Motor neuron (in vitro differentiated cells): Measurements from ENCODE around the gene GTF3C2. TPM values are rescaled to one million over a fixed set of nuclear protein-coding genes. Genes with fewer than 3 reads are reported as not detected.
A peak's percentile ranks its signal among the peaks of the same experiment; 100 is the strongest.
"Not testable (repeated sequence)": the region's sequence is repeated elsewhere in the genome, so short reads cannot be mapped to it uniquely, and the experiment has no call there.

Experiments used
- ATAC-seq, 8 experiments: fragments of 200-7000 bp; cut with Tn5 transposase; replicated peaks in 6 of 8; 2 replicates each; pipeline ENCODE4 v1.8.0; 2021; ENCODE audit warnings: mild to moderate bottlenecking in 8 of 8, moderate library complexity in 8 of 8
- H3K27ac ChIP-seq, 2 donors: fragments of 250-450 bp; sonication (Bioruptor Pico); 2 replicates each; pipeline ENCODE4 v1.9.0; 2021; ENCODE audit warnings: antibody characterized with exemption in 2 of 2, mild to moderate bottlenecking in 2 of 2, moderate library complexity in 1 of 2
- H3K4me1 ChIP-seq, 2 donors: fragments of 250-450 bp; sonication (Bioruptor Pico); replicated peaks in 1 of 2; 2 replicates each; pipeline ENCODE4 v1.6.1; 2021; ENCODE audit warnings: antibody characterized with exemption in 2 of 2, mild to moderate bottlenecking in 2 of 2, moderate library complexity in 1 of 2
- H3K4me3 ChIP-seq, 5 donors: fragments of 250-450 bp; sonication (Bioruptor Pico); 2 replicates each; pipeline ENCODE4 v1.9.0; 2021; ENCODE audit warnings: antibody characterized with exemption in 5 of 5, mild to moderate bottlenecking in 5 of 5, moderate library complexity in 4 of 5
- WGBS, 10 experiments: fragments of 450-650 bp; shearing (Covaris generic); methylation state at CpG; one replicate each; pipeline ENCODE4 v1.0.0; 2022; 5-methylcytosine and 5-hydroxymethylcytosine counted together
- in situ Hi-C, 9 experiments: fragments of 400-800 bp; cut with MboI; loops; one replicate each; pipeline ENCODE4 v1.15.0; 2021; ENCODE audit warnings: low sequenced_read_pairs in 9 of 9, low pct_unique_long_range_greater_than_20kb in 2 of 9; ENCODE audit not compliant: unreplicated experiment in 9 of 9
- total RNA-seq, 8 experiments: library from RNA; unstranded; fragments of 300-600 nt; gene quantifications; 2 replicates each; pipeline versions ENCODE4 v1.2.3 to v1.2.4, GENCODE V29; 2022

GTF3C2 gene
- total RNA-seq, 8 experiments from 2014 or later, result 19.6 to 80.8 (median 33.0) TPM

- in situ Hi-C loops, result no loop called here
- Histone ChIP-seq H3K4me3 (no peak overlapping the region), H3K27ac (no peak overlapping the region), H3K4me1 (peaks cover 13 to 14% of the 10 kb centered on the region in 2 donors)
- no peak for ATAC-seq
- 87 to 100% (median 99%) methylated on average over 2 to 5 of the region's 5 CpGs; no CpG with 5 or more reads in 4 of the 10 experiments for WGBS, 10 experiments
Observed at GRCh38 chr2:27324720-27325119, 31.8 kb downstream of the GTF3C2 start.

- H3K4me1 ChIP-seq, result peaks cover 13 to 14% of the 10 kb centered on the region in 2 donors
- H3K27ac ChIP-seq, result peak overlapping the region; percentile 98 to 99
- in situ Hi-C loops, result no loop called here
- WGBS, 10 experiments, result 0 to 50% (median 13%) methylated on average over 1 to 4 of the region's 5 CpGs; no CpG with 5 or more reads in 2 of the 10 experiments
- H3K4me3 ChIP-seq, result peak overlapping the region; percentile 49 to 96 (median 62)
- peak in 2 of 8 experiments; percentile 2 to 6 for ATAC-seq
Observed at GRCh38 chr2:27323596-27324285, 32.8 kb downstream of the GTF3C2 start.

GRCh38 chr2:27322766-27323595, 33.6 kb downstream of the GTF3C2 start, which contains the start of gene MPV17:
Gene MPV17, minus strand, starts transcription at chr2:27323097. Its CDS starts 580 bp downstream, at chr2:27322517.
- peaks cover 13 to 14% of the 10 kb centered on the region in 2 donors for H3K4me1 ChIP-seq
- in situ Hi-C loops, result no loop called here
- 0 to 5% (median 1%) methylated on average over 3 to 24 of the region's 39 CpGs; no CpG with 5 or more reads in 3 of the 10 experiments for WGBS, 10 experiments
- peak within 1 kb of the TSS; percentile 49 to 96 (median 62) for H3K4me3 ChIP-seq
- H3K27ac ChIP-seq, result peak within 1 kb of the TSS; percentile 98 to 99
- ATAC-seq, result peak; percentile 74 to 95 (median 83)

GRCh38 chr2:27322301-27322765, 34.2 kb downstream of the GTF3C2 start:
- Histone ChIP-seq H3K27ac (peak overlapping the region; percentile 98 to 99), H3K4me1 (peaks cover 13 to 14% of the 10 kb centered on the region in 2 donors), H3K4me3 (peak overlapping the region; percentile 49 to 96 (median 62))
- in situ Hi-C loops, result no loop called here
- peak; percentile 0 to 9 (median 4) for ATAC-seq
- WGBS, 10 experiments, result 0 to 33% (median 0%) methylated on average over 1 to 2 of the region's 10 CpGs; no CpG with 5 or more reads in 7 of the 10 experiments

- 21 to 100% (median 57%) methylated on average over 1 to 5 of the region's 8 CpGs; no CpG with 5 or more reads in 4 of the 10 experiments for WGBS, 10 experiments
- Histone ChIP-seq H3K4me3 (peak overlapping the region in 1 of 5 donors; percentile 12), H3K27ac (peak overlapping the region in 1 of 2 donors; percentile 57), H3K4me1 (peaks cover 13 to 14% of the 10 kb centered on the region in 2 donors)
- peak; percentile 63 to 81 (median 76) for ATAC-seq
- in situ Hi-C loops, result no loop called here
Observed at GRCh38 chr2:27320958-27321543, 35.5 kb downstream of the GTF3C2 start.

- H3K4me1 ChIP-seq, result peaks cover 13 to 14% of the 10 kb centered on the region in 2 donors
- 80 to 100% (median 94%) methylated on average over 1 to 10 of the region's 15 CpGs; no CpG with 5 or more reads in 1 of the 10 experiments for WGBS, 10 experiments
Observed at GRCh38 chr2:27319839-27320238, 36.7 kb downstream of the GTF3C2 start.

GRCh38 chr2:27316655-27317412, 39.7 kb downstream of the GTF3C2 start:
- no peak overlapping the region for H3K27ac ChIP-seq
- H3K4me3 ChIP-seq, result no peak overlapping the region
- H3K4me1 ChIP-seq, result peaks cover 2 to 4% of the 10 kb centered on the region in 2 donors
- WGBS, 10 experiments, result 61 to 100% (median 82%) methylated on average over 1 to 6 of the region's 12 CpGs; no CpG with 5 or more reads in 3 of the 10 experiments
- ATAC-seq, result no peak
- in situ Hi-C loops, result no loop called here

More at GRCh38 chr2:27319839-27320238, 36.7 kb downstream of the GTF3C2 start:
- H3K4me3 ChIP-seq, ATAC-seq, H3K27ac ChIP-seq, in situ Hi-C loops: not testable (repeated sequence)

- WGBS, 10 experiments, result 50 to 100% (median 83%) methylated on average over 1 to 5 of the region's 8 CpGs; no CpG with 5 or more reads in 4 of the 10 experiments
- no peak for ATAC-seq
- in situ Hi-C loops, result no loop called here
- no peaks in the 10 kb centered on the region for H3K4me1 ChIP-seq
- no peak overlapping the region for H3K4me3 ChIP-seq
- H3K27ac ChIP-seq, result no peak overlapping the region
Observed at GRCh38 chr2:27315122-27315521, 41.4 kb downstream of the GTF3C2 start.

- 65 to 100% (median 100%) methylated on average over 1 to 4 of the region's 9 CpGs; no CpG with 5 or more reads in 3 of the 10 experiments for WGBS, 10 experiments
- peak in 1 of 8 experiments; percentile 4 for ATAC-seq
Observed at GRCh38 chr2:27314709-27315108, 41.9 kb downstream of the GTF3C2 start.

GRCh38 chr2:27313882-27314645, 42.5 kb downstream of the GTF3C2 start:
- in situ Hi-C loops, result no loop called here
- Histone ChIP-seq H3K4me1 (no peaks in the 10 kb centered on the region), H3K4me3 (no peak overlapping the region), H3K27ac (no peak overlapping the region)
- 84 to 100% (median 95%) methylated on average over 1 to 5 of the region's 8 CpGs; no CpG with 5 or more reads in 2 of the 10 experiments for WGBS, 10 experiments
- ATAC-seq, result no peak

More at GRCh38 chr2:27314709-27315108, 41.9 kb downstream of the GTF3C2 start:
- H3K27ac ChIP-seq, result no peak overlapping the region
- H3K4me1 ChIP-seq, result no peaks in the 10 kb centered on the region
- no peak overlapping the region for H3K4me3 ChIP-seq
- in situ Hi-C loops, result no loop called here

GRCh38 chr2:27312152-27312551, 44.4 kb downstream of the GTF3C2 start:
- Histone ChIP-seq H3K4me3 (no peak overlapping the region), H3K4me1 (peaks cover 7 to 11% of the 10 kb centered on the region in 2 donors), H3K27ac (no peak overlapping the region)
- in situ Hi-C loops, result no loop called here
- ATAC-seq, result no peak
- 91 to 100% (median 100%) methylated on average over 1 of the region's 3 CpGs; no CpG with 5 or more reads in 7 of the 10 experiments for WGBS, 10 experiments
